ENCODE measurements around the gene DYNC1I1. TPM values are rescaled to one million over a fixed set of nuclear protein-coding genes. Genes with fewer than 3 reads are reported as not detected.

The DYNC1I1 gene
- total RNA-seq, 1 experiment from 2014 or later: not detected

DNA sequence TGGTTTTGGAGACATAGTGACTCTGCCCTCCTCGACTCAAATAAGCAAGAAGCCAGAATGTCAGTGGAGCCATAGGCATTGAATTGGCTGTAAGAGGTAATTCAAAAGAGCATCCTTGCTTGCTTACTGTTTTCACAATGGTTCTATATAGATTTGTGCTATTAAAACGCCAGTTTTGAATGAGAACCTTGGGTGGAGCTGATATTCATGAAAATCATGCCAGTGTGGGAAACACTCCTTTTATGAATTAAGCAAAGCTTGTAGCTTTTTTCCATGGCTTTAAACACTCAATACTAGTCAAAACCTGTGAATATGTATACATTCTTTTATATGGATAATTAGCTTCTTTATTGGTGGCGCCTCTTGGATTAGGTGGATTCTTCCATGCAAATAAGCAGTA is 297.0 kb downstream of the DYNC1I1 start:
- POLR2A ChIA-PET (ENCODE audit: unreplicated experiment): no interaction called here

DNA sequence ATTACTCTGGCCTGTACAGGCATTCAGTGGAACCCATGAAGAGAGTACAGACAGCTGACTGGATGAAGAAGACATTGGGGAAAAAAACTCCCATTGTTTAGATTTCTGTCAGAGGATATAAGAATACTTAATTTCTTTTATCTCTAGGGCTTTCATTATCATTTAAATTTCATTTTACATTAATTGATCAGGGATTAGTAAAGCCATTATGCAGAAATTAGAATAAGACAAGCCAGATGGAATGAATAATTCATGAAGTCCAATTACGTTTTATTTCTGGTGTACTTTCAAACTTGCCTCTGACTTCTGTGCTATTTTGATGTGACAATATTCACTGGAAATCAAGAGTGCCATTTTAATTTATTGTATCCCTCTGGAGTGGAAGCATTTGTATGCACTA is 302.5 kb downstream of the DYNC1I1 start:
- intact Hi-C loops (cut with micrococcal nuclease; ENCODE audit: unreplicated experiment): loop anchor here (1.0 to 10.0 kb wide), 6 partner anchors 107 to 1770 kb away; partner anchors contain the start of gene SLC25A13
- Histone ChIP-seq H3K9me2 (ENCODE audit: insufficient read depth) (no peaks in the 10 kb centered on the region), H3K4me3 (no peak overlapping the region), H3K36me3 (ENCODE audit: low read depth) (no peaks in the 10 kb centered on the region), H2AFZ (no peak overlapping the region), H3K4me1 (replicated peaks; ENCODE audit: insufficient read depth) (peaks cover 22% of the 10 kb centered on the region), H4K20me1 (ENCODE audit: insufficient read depth) (no peaks in the 10 kb centered on the region), H3K9me3 (ENCODE audit: insufficient read depth, low read depth) (no peaks in the 10 kb centered on the region), H3F3A (ENCODE audit: insufficient read depth, low read depth) (no peaks in the 10 kb centered on the region), H3K4me2 (no peak overlapping the region), H3K27me3 (ENCODE audit: insufficient read depth, low read depth) (no peaks in the 10 kb centered on the region), H3K79me2 (ENCODE audit: low read depth) (no peaks in the 10 kb centered on the region), H3K27ac (no peak overlapping the region)
- POLR2A ChIA-PET (ENCODE audit: unreplicated experiment): no interaction called here
- DNase-seq: no peak
- no peak for TF ChIP-seq EZH2 (IDR thresholded peaks at IDR 0.05; ENCODE audit: low read depth)
- TF ChIP-seq, protein P1, sequence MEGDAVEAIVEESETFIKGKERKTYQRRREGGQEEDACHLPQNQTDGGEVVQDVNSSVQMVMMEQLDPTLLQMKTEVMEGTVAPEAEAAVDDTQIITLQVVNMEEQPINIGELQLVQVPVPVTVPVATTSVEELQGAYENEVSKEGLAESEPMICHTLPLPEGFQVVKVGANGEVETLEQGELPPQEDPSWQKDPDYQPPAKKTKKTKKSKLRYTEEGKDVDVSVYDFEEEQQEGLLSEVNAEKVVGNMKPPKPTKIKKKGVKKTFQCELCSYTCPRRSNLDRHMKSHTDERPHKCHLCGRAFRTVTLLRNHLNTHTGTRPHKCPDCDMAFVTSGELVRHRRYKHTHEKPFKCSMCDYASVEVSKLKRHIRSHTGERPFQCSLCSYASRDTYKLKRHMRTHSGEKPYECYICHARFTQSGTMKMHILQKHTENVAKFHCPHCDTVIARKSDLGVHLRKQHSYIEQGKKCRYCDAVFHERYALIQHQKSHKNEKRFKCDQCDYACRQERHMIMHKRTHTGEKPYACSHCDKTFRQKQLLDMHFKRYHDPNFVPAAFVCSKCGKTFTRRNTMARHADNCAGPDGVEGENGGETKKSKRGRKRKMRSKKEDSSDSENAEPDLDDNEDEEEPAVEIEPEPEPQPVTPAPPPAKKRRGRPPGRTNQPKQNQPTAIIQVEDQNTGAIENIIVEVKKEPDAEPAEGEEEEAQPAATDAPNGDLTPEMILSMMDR (conservative IDR thresholded peaks at IDR 0.05): no peak
- BruUV-seq (replicated peaks): no TSS peak
- CTCF ChIA-PET: no interaction called here

More for the DNA sequence above, 297.0 kb downstream of the DYNC1I1 start:
- no peak for DNase-seq
- Histone ChIP-seq H3K79me2 (ENCODE audit: low read depth) (no peaks in the 10 kb centered on the region), H3K36me3 (ENCODE audit: low read depth) (no peaks in the 10 kb centered on the region), H4K20me1 (ENCODE audit: insufficient read depth) (no peaks in the 10 kb centered on the region), H3K27ac (no peak overlapping the region), H3K4me3 (no peak overlapping the region), H3K9me2 (ENCODE audit: insufficient read depth) (no peaks in the 10 kb centered on the region), H2AFZ (no peak overlapping the region), H3K4me2 (no peak overlapping the region), H3K27me3 (ENCODE audit: insufficient read depth, low read depth) (no peaks in the 10 kb centered on the region), H3K4me1 (replicated peaks; ENCODE audit: insufficient read depth) (peaks cover 40% of the 10 kb centered on the region), H3F3A (ENCODE audit: insufficient read depth, low read depth) (no peaks in the 10 kb centered on the region; the same call in 1 of the 2 replicates), H3K9me3 (ENCODE audit: insufficient read depth, low read depth) (0 out of 2 replicates have a peak, but pooled peaks cover 3% of the 10 kb centered on the region)
- CTCF ChIA-PET: no interaction called here
- TF ChIP-seq, protein P1 (conservative IDR thresholded peaks at IDR 0.05): no peak
- no peak for TF ChIP-seq EZH2 (IDR thresholded peaks at IDR 0.05; ENCODE audit: low read depth)
- intact Hi-C loops (cut with micrococcal nuclease; ENCODE audit: unreplicated experiment): no loop called here
- no TSS peak for BruUV-seq (replicated peaks)

DNA sequence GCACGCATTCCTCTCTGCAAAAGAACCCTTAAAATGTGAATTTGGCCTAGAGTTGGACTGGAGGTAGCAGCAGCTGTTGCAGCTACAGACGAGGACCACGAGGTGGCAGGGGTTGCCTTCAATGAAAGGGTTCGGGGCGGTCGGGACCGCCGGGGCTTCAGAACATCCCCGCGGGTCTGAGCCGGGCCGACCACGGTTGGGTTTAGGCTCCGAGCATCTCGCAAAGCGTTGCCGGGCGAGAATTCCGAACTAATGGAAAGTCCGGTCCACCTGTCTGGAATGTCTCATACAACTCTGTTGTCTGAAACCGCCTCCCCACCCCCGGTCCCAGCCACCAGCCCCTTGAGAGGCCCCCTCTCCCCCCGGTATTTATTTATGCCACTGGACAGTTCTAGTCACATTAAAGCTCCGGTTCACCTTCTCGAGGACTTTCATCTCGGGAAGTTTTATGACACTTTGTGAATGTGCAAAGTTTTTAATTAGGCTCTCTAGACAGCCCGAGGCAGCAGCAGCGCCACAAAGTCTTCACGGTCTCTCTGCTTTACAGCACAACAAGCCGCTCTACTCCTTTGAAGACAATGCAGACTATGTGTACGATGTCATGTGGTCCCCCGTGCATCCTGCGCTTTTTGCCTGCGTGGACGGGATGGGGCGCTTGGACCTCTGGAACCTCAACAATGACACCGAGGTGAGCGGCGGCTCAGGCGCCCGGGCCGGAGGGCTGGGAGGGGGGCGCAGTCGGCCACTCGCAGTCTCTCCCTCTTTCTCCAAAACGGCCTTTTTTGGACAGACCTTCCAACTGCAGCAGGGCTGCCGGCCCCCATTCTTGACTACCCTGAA is 303.4 kb downstream of the DYNC1I1 start:
- H3K4me3 ChIP-seq: peak overlapping the region; percentile 73
- peaks cover 13% of the 10 kb centered on the region for H3K4me1 ChIP-seq (replicated peaks; ENCODE audit: insufficient read depth)
- TF ChIP-seq EZH2 (IDR thresholded peaks at IDR 0.05; ENCODE audit: low read depth): no peak
- TF ChIP-seq, protein P1 (conservative IDR thresholded peaks at IDR 0.05): peak; percentile 87
- H3K4me2 ChIP-seq: peak overlapping the region; percentile 76
- no peaks in the 10 kb centered on the region for H3K9me2 ChIP-seq (ENCODE audit: insufficient read depth)
- H3K36me3 ChIP-seq (ENCODE audit: low read depth): no peaks in the 10 kb centered on the region
- ChIA-PET POLR2A (ENCODE audit: unreplicated experiment) (no interaction called here), CTCF (interaction anchor here (0.6 kb wide), 4 partner anchors 153 to 853 kb away, joined by 4 to 11 read pairs (median 6); no protein-coding TSS in a partner anchor)
- no peaks in the 10 kb centered on the region for H3K9me3 ChIP-seq (ENCODE audit: insufficient read depth, low read depth)
- H2AFZ ChIP-seq: peak overlapping the region; percentile 84
- no peaks in the 10 kb centered on the region for H4K20me1 ChIP-seq (ENCODE audit: insufficient read depth)
- no peaks in the 10 kb centered on the region for H3F3A ChIP-seq (ENCODE audit: insufficient read depth, low read depth)
- no peak overlapping the region for H3K27ac ChIP-seq
- BruUV-seq (replicated peaks): no TSS peak
- intact Hi-C loops (cut with micrococcal nuclease; ENCODE audit: unreplicated experiment): loop anchor here (1.0 to 10.0 kb wide), 7 partner anchors 59 to 1769 kb away; partner anchors contain the start of gene SLC25A13
- DNase-seq: peak in 1 of 2 experiments; percentile 55
- no peaks in the 10 kb centered on the region for H3K79me2 ChIP-seq (ENCODE audit: low read depth)
- H3K27me3 ChIP-seq (ENCODE audit: insufficient read depth, low read depth): no peaks in the 10 kb centered on the region
